Peyer's patch (tissue), 4 donors: ENCODE results near the gene MGRN1.

Source experiments
- CTCF ChIP-seq, 6 experiments: fragments of 450-650 bp in 4 of 6; fragments of 200-600 bp in 2 of 6; sonication (generic) in 1 of 6; IDR thresholded peaks; one replicate each; pipeline ENCODE4 v1.5.1; 2017 to 2019; ENCODE audit warnings: antibody characterized with exemption in 6 of 6, mild to moderate bottlenecking in 3 of 6, moderate library complexity in 1 of 6
- POLR2A ChIP-seq, 2 donors: fragments of 450-650 bp; IDR thresholded peaks; one replicate each; pipeline ENCODE4 v1.5.1; 2017; ENCODE audit warnings: antibody characterized with exemption in 2 of 2, mild to moderate bottlenecking in 2 of 2, moderate library complexity in 2 of 2

- TF ChIP-seq CTCF (IDR thresholded peaks at IDR 0.05): no peak
- no peak for TF ChIP-seq POLR2A (IDR thresholded peaks at IDR 0.05)
Measured at GRCh38 chr16:4655801-4656200, 31.2 kb downstream of the MGRN1 start.
